Measurements from ENCODE around the gene NKX2-2.

NKX2-2 gene

GRCh38 chr20:21522481-21523280 lies 8.8 kb upstream of the NKX2-2 start:
- no peak for DNase-seq (ENCODE audit: low spot score)
- no peak for TF ChIP-seq CTCF (IDR thresholded peaks at IDR 0.05; ENCODE audit: extremely low read depth, missing control alignments)

- no peak for TF ChIP-seq CTCF (IDR thresholded peaks at IDR 0.05; ENCODE audit: extremely low read depth, missing control alignments)
- peak; percentile 32 for DNase-seq (ENCODE audit: low spot score)
Observed at GRCh38 chr20:21521596-21522480, 8.0 kb upstream of the NKX2-2 start.

GRCh38 chr20:21520702-21521595 lies 7.1 kb upstream of the NKX2-2 start:
- peak; percentile 34 for DNase-seq (ENCODE audit: low spot score)
- no peak for TF ChIP-seq CTCF (IDR thresholded peaks at IDR 0.05; ENCODE audit: extremely low read depth, missing control alignments)

GRCh38 chr20:21519136-21519584 lies 5.3 kb upstream of the NKX2-2 start:
- DNase-seq (ENCODE audit: low spot score) = no peak
- TF ChIP-seq CTCF (IDR thresholded peaks at IDR 0.05; ENCODE audit: extremely low read depth, missing control alignments) = no peak

- peak; percentile 57 for DNase-seq (ENCODE audit: low spot score)
Observed at GRCh38 chr20:21518292-21518991, 4.6 kb upstream of the NKX2-2 start.

More at GRCh38 chr20:21518292-21518991, 4.6 kb upstream of the NKX2-2 start:
- no peak for TF ChIP-seq CTCF (IDR thresholded peaks at IDR 0.05; ENCODE audit: extremely low read depth, missing control alignments)

Measured in GM20000 (cell line).